ENCODE results near the gene OSBPL5. TPM values are rescaled to one million over a fixed set of nuclear protein-coding genes. Genes with fewer than 3 reads are reported as not detected.

OSBPL5 gene
- total RNA-seq, 4 donors from 2014 or later: 37.3 to 211 (median 105) TPM

- H3K36me3 ChIP-seq: no peaks in the 10 kb centered on the region
- H3K27ac ChIP-seq: no peak overlapping the region
- DNase-seq: no peak
- in situ Hi-C loops (cut with MboI; ENCODE audit: low pct_ligation_motif_present in 1 of 4, low pct_unique_long_range_greater_than_20kb in 1 of 4, low sequenced_read_pairs in 3 of 4) (no loop called here), intact Hi-C loops (cut with DNase I; ENCODE audit: low total_unique reads) (no loop called here)
- H3K9me3 ChIP-seq: no peaks in the 10 kb centered on the region
- WGBS, 2 donors (ENCODE audit: low coverage in 1 of 2): 83 to 90% methylated on average over 2 of the region's 2 CpGs
- no peaks in the 10 kb centered on the region for H3K27me3 ChIP-seq
- peaks cover 9 to 27% (median 12%) of the 10 kb centered on the region in 4 donors for H3K4me1 ChIP-seq
- TF ChIP-seq POLR2AphosphoS5 (IDR thresholded peaks at IDR 0.05): no peak
- TF ChIP-seq, protein P1, sequence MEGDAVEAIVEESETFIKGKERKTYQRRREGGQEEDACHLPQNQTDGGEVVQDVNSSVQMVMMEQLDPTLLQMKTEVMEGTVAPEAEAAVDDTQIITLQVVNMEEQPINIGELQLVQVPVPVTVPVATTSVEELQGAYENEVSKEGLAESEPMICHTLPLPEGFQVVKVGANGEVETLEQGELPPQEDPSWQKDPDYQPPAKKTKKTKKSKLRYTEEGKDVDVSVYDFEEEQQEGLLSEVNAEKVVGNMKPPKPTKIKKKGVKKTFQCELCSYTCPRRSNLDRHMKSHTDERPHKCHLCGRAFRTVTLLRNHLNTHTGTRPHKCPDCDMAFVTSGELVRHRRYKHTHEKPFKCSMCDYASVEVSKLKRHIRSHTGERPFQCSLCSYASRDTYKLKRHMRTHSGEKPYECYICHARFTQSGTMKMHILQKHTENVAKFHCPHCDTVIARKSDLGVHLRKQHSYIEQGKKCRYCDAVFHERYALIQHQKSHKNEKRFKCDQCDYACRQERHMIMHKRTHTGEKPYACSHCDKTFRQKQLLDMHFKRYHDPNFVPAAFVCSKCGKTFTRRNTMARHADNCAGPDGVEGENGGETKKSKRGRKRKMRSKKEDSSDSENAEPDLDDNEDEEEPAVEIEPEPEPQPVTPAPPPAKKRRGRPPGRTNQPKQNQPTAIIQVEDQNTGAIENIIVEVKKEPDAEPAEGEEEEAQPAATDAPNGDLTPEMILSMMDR (IDR thresholded peaks at IDR 0.05): no peak
- no peak for TF ChIP-seq EP300 (IDR thresholded peaks at IDR 0.05; ENCODE audit: low read depth)
- TF ChIP-seq POLR2A (IDR thresholded peaks at IDR 0.05): no peak
- H3K4me3 ChIP-seq: no peak overlapping the region
Measured at GRCh38 chr11:3131330-3131941, 33.7 kb downstream of the OSBPL5 start.

GRCh38 chr11:3130269-3131071 lies 34.6 kb downstream of the OSBPL5 start:
- Histone ChIP-seq H3K27me3 (no peaks in the 10 kb centered on the region), H3K27ac (no peak overlapping the region), H3K4me1 (peaks cover 7 to 25% (median 11%) of the 10 kb centered on the region in 4 donors), H3K4me3 (no peak overlapping the region), H3K9me3 (no peaks in the 10 kb centered on the region), H3K36me3 (no peaks in the 10 kb centered on the region)
- DNase-seq: no peak
- WGBS, 2 donors (ENCODE audit: low coverage in 1 of 2): 48 to 67% methylated on average over 4 to 10 of the region's 14 CpGs
- intact Hi-C loops (cut with DNase I; ENCODE audit: low total_unique reads): no loop called here
- in situ Hi-C loops (cut with MboI; ENCODE audit: low pct_ligation_motif_present in 1 of 4, low pct_unique_long_range_greater_than_20kb in 1 of 4, low sequenced_read_pairs in 3 of 4): no loop called here
- no peak for TF ChIP-seq EP300 (IDR thresholded peaks at IDR 0.05; ENCODE audit: low read depth)
- TF ChIP-seq, protein P1 (IDR thresholded peaks at IDR 0.05): no peak
- TF ChIP-seq POLR2A (IDR thresholded peaks at IDR 0.05): no peak
- TF ChIP-seq POLR2AphosphoS5 (IDR thresholded peaks at IDR 0.05): no peak

DNA sequence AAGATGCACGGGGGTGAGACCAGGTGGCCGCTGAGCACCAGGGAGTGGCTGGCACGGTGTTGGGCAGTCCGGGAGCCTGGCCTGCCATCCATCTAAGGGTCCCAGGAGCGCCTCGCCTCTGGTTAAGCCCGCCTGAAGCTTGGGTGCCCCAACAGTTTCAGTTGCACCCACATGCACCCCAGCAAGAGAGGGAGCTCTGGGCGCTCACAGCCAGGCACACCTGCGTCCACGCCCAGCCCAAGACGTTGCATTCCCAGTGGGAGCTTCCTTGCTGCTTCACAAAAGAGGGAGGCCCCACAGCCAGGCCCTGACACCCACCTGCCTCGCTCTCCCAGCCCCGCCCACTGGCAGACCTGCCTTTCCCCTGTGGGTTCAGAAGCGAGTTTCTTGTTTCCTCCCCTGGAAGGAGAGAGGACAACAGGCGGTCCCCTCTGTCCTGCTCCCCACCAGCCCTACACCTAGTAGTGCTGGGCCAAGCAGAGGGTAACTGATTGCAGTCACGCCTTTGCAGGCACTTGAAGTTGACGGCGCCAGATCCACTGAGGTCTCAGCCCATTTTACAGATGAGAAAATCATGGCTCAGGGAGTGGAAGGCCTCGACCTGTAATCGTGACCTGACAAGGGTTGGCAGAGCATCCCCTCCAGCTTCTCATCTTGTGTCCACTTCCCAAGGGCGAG lies 35.4 kb downstream of the OSBPL5 start:
- in situ Hi-C loops (cut with MboI; ENCODE audit: low pct_ligation_motif_present in 1 of 4, low pct_unique_long_range_greater_than_20kb in 1 of 4, low sequenced_read_pairs in 3 of 4) (no loop called here), intact Hi-C loops (cut with DNase I; ENCODE audit: low total_unique reads) (no loop called here)
- H3K9me3 ChIP-seq: no peaks in the 10 kb centered on the region
- no peak overlapping the region for H3K27ac ChIP-seq
- H3K27me3 ChIP-seq: no peaks in the 10 kb centered on the region
- DNase-seq: no peak
- peaks cover 7 to 25% (median 14%) of the 10 kb centered on the region in 4 donors for H3K4me1 ChIP-seq
- TF ChIP-seq POLR2AphosphoS5 (IDR thresholded peaks at IDR 0.05): no peak
- TF ChIP-seq EP300 (IDR thresholded peaks at IDR 0.05; ENCODE audit: low read depth): no peak
- TF ChIP-seq, protein P1 (IDR thresholded peaks at IDR 0.05): no peak
- no peak for TF ChIP-seq POLR2A (IDR thresholded peaks at IDR 0.05)
- no peaks in the 10 kb centered on the region for H3K36me3 ChIP-seq
- H3K4me3 ChIP-seq: no peak overlapping the region
- 80% methylated on average over 21 of the region's 21 CpGs; no CpG with 5 or more reads in 1 of the 2 donors for WGBS, 2 donors (ENCODE audit: low coverage in 1 of 2)

DNA sequence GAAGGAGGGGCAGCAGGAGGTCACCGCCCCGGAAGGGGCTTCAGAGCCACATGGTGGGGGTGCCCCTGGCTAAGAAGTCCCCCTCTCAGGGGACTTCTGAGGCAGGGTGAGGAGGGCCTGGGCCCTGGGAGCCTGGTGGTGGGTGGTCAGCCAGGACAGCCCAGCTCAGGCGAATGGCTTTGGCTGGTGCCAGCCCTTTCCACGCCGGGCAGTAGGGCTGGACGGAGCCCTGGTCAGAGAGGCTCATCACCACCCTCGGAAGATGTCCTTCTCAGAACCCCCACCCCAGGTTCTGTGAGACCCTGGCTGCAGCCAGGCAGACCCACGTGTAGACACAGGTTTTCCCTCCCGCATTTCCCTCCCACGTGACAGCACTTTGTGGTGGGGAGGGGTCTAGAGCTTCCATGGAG lies 35.9 kb downstream of the OSBPL5 start:
- Histone ChIP-seq H3K36me3 (no peaks in the 10 kb centered on the region), H3K27ac (no peak overlapping the region), H3K4me3 (no peak overlapping the region), H3K27me3 (no peaks in the 10 kb centered on the region), H3K4me1 (peaks cover 11 to 30% (median 19%) of the 10 kb centered on the region in 4 donors), H3K9me3 (no peaks in the 10 kb centered on the region)
- in situ Hi-C loops (cut with MboI; ENCODE audit: low pct_ligation_motif_present in 1 of 4, low pct_unique_long_range_greater_than_20kb in 1 of 4, low sequenced_read_pairs in 3 of 4): no loop called here
- TF ChIP-seq, protein P1 (IDR thresholded peaks at IDR 0.05): no peak
- no peak for TF ChIP-seq EP300 (IDR thresholded peaks at IDR 0.05; ENCODE audit: low read depth)
- no peak for DNase-seq
- WGBS, 2 donors (ENCODE audit: low coverage in 1 of 2): 80% methylated on average over 6 of the region's 10 CpGs; no CpG with 5 or more reads in 1 of the 2 donors
- intact Hi-C loops (cut with DNase I; ENCODE audit: low total_unique reads): no loop called here
